K562 (cell line): ENCODE results near the gene ZNF43. TPM values are rescaled to one million over a fixed set of nuclear protein-coding genes. Genes with fewer than 3 reads are reported as not detected.

ENCODE experiments used
- CBX2 ChIP-seq: fragments of 200-600 bp; sonication (generic); IDR thresholded peaks from one replicate; pipeline ENCODE4 v1.6.1; 2012; ENCODE audit warnings: mild to moderate bottlenecking, low read length, inconsistent platforms; ENCODE audit not compliant: insufficient read depth, poor library complexity, severe bottlenecking
- CHD7 ChIP-seq: fragments of 200-600 bp; sonication (generic); IDR thresholded peaks from one replicate; pipeline ENCODE4 v1.6.1; 2012; ENCODE audit warnings: mild to moderate bottlenecking, low read depth, low read length, inconsistent platforms
- EGR1 ChIP-seq: fragments of 450-650 bp; conservative IDR thresholded peaks from 2 replicates; pipeline ENCODE4 v1.6.1; 2017; ENCODE audit warnings: mild to moderate bottlenecking
- FOSL1 ChIP-seq: fragments of 200-800 bp; sonication (Bioruptor generic); conservative IDR thresholded peaks from 2 replicates; pipeline ENCODE4 v1.6.1; 2016; ENCODE audit warnings: missing genetic modification characterization, missing compliant biosample characterization
- LARP7 ChIP-seq: fragments of 450-650 bp; IDR thresholded peaks from 2 replicates; pipeline ENCODE4 v1.6.1; 2016
- NFRKB ChIP-seq: fragments of 450-650 bp; IDR thresholded peaks from 2 replicates; pipeline ENCODE4 v1.6.1; 2016; ENCODE audit warnings: low read depth
- TAF15 ChIP-seq: fragments of 200-400 bp; formaldehyde crosslinking; IDR thresholded peaks from 2 replicates; pipeline ENCODE4 v1.6.1; 2017; ENCODE audit warnings: mild to moderate bottlenecking, low read depth, low read length, moderate library complexity
- TOE1 ChIP-seq, 2 experiments: fragments of 450-650 bp in 1 of 2; sonication (generic) in 1 of 2; formaldehyde crosslinking in 1 of 2; IDR thresholded peaks; 2 replicates each; pipeline versions ENCODE4 v1.7.1 to v1.8.0; 2016 to 2022; ENCODE audit warnings: borderline replicate concordance in 2 of 2, mild to moderate bottlenecking in 2 of 2, antibody characterized with exemption in 1 of 2, inconsistent platforms in 1 of 2, low read depth in 1 of 2, missing genetic modification reagents in 1 of 2, moderate library complexity in 1 of 2
- ZBTB26 ChIP-seq: fragments of 450-650 bp; formaldehyde crosslinking; IDR thresholded peaks from 2 replicates; pipeline ENCODE4 v1.4.0; 2022; ENCODE audit warnings: missing genetic modification characterization
- ZBTB7A ChIP-seq: IDR thresholded peaks from 2 replicates; pipeline ENCODE4 v1.6.1; 2011; ENCODE audit warnings: low read depth, mild to moderate bottlenecking, low read length, moderate library complexity, borderline replicate concordance; ENCODE audit not compliant: control insufficient read depth
- ZNF431 ChIP-seq: sonication (generic); formaldehyde crosslinking; IDR thresholded peaks from 2 replicates; pipeline ENCODE4 v1.8.0; 2022; ENCODE audit warnings: mild to moderate bottlenecking, missing genetic modification reagents
- ZNF764 ChIP-seq: fragments of 250-450 bp; sonication (Bioruptor Pico); IDR thresholded peaks from 2 replicates; pipeline ENCODE4 v1.4.0; 2020; ENCODE audit warnings: low read depth, mild to moderate bottlenecking, moderate library complexity
- polyA plus RNA-seq, 8 experiments: library from polyadenylated mRNA; depleted of rRNA in 4 of 8; stranded (reverse) in 5 of 8; unstranded in 3 of 8; fragments of >200 nt; fragmentation: Nextera tagmentation in 2 of 8; fragmentation: Illumina TruSeq in 1 of 8; extraction: Ambion mirVana in 2 of 8; extraction: Trizol in 1 of 8; gene quantifications; 2 replicates each; pipeline versions ENCODE4 v1.2.1 to v1.2.3, GENCODE V29; 2011 to 2014; ENCODE audit warnings: inconsistent platforms in 1 of 8, missing spikeins in 1 of 8
- total RNA-seq, 7 experiments: library from RNA; depleted of rRNA in 6 of 7; stranded (reverse); fragments of >200 nt in 6 of 7; fragmentation: Illumina TruSeq in 2 of 7; extraction: Trizol in 2 of 7; gene quantifications; 2 replicates each; pipeline versions ENCODE4 v1.2.1 to v1.2.3, GENCODE V29; 2011 to 2021; ENCODE audit warnings: low replicate concordance in 1 of 7

The ZNF43 gene
- total and polyA plus RNA-seq, 9 of the 15 experiments (the other 6 are each of a cell fraction or from before 2014, with no cell fraction given), result 3.6 to 18.6 (median 9.2) TPM

GRCh38 chr19:21851596-21852345 lies 15.8 kb upstream of the ZNF43 start (continued):
- TF ChIP-seq CBX2, result no peak
- TF ChIP-seq ZNF764 (CRISPR knock-in tag), result no peak
- TF ChIP-seq ZBTB7A, result peak; percentile 10; the same call in 1 of the 2 replicates
- peak; percentile 25; the same call in 1 of the 2 replicates for TF ChIP-seq EGR1
- TF ChIP-seq ZNF431, result no peak
- no peak for TF ChIP-seq TOE1 (IDR thresholded peaks at IDR 0.05; ENCODE audit: borderline replicate concordance)
- no peak for TF ChIP-seq TOE1 (CRISPR knock-in tag; IDR thresholded peaks at IDR 0.05; ENCODE audit: borderline replicate concordance, low read depth)
- 0 out of 2 replicates have a peak, but pooled peaks have one; percentile 45 for TF ChIP-seq NFRKB
- no peak for TF ChIP-seq ZBTB26 (CRISPR knock-in tag)
- no peak for TF ChIP-seq TAF15
- no peak for TF ChIP-seq LARP7
- no peak for TF ChIP-seq CHD7
- no peak for TF ChIP-seq FOSL1 (tag)
